Neural cell (in vitro differentiated cells): ENCODE results near the gene PRKAA2.

ENCODE experiments used
- CTCF ChIP-seq: fragments of 450-650 bp; IDR thresholded peaks from 2 replicates; pipeline ENCODE4 v1.5.1; 2014; ENCODE audit warnings: antibody characterized with exemption, mild to moderate bottlenecking, moderate library complexity; ENCODE audit not compliant: poor library complexity, severe bottlenecking
- EP300 ChIP-seq: fragments of 450-650 bp; conservative IDR thresholded peaks from 2 replicates; pipeline ENCODE4 v1.6.1; 2014; ENCODE audit warnings: antibody characterized with exemption, mild to moderate bottlenecking, moderate library complexity; ENCODE audit not compliant: poor library complexity, severe bottlenecking
- EZH2 ChIP-seq: fragments of 200-600, 300-800 bp; shearing (Covaris generic), sonication (generic); IDR thresholded peaks from 2 replicates; pipeline ENCODE4 v1.6.1; 2014; ENCODE audit warnings: antibody characterized with exemption, low read length, borderline replicate concordance, mild to moderate bottlenecking; ENCODE audit not compliant: insufficient read depth, poor library complexity, severe bottlenecking
- MXI1 ChIP-seq: fragments of 450-650 bp; conservative IDR thresholded peaks from 2 replicates; pipeline ENCODE4 v1.6.1; 2014; ENCODE audit warnings: antibody characterized with exemption, mild to moderate bottlenecking; ENCODE audit not compliant: poor library complexity, severe bottlenecking
- REST ChIP-seq: IDR thresholded peaks from 2 replicates; pipeline ENCODE4 v1.6.1; 2012; ENCODE audit warnings: borderline replicate concordance
- SMC3 ChIP-seq: fragments of 450-650 bp; conservative IDR thresholded peaks from 2 replicates; pipeline ENCODE4 v1.6.1; 2014; ENCODE audit warnings: antibody characterized with exemption, mild to moderate bottlenecking, moderate library complexity; ENCODE audit not compliant: poor library complexity
- TAF1 ChIP-seq: IDR thresholded peaks from 2 replicates; pipeline ENCODE4 v1.6.1; 2012; ENCODE audit warnings: low read depth

GRCh38 chr1:56676571-56677035 is 31.5 kb downstream of the PRKAA2 start:
- TF ChIP-seq TAF1 (no peak), EP300 (no peak), CTCF (no peak), EZH2 (no peak), SMC3 (no peak), MXI1 (no peak), REST (no peak)
